Endodermal cell (in vitro differentiated cells): Measurements from ENCODE around the gene NCOA3. TPM values are rescaled to one million over a fixed set of nuclear protein-coding genes. Genes with fewer than 3 reads are reported as not detected.

ENCODE experiments used
- DNase-seq: peaks from one replicate; pipeline ENCODE4 v3.0.0-alpha.2; 2017
- H3K27ac ChIP-seq: 2 replicates; pipeline ENCODE4 v1.5.1; 2013; ENCODE audit warnings: mild to moderate bottlenecking, low read depth, low read length, moderate library complexity
- H3K27me3 ChIP-seq: 2 replicates; pipeline ENCODE4 v1.6.1; 2013; ENCODE audit warnings: mild to moderate bottlenecking, low read length, moderate library complexity; ENCODE audit not compliant: insufficient read depth, control insufficient read depth, poor library complexity, severe bottlenecking
- H3K36me3 ChIP-seq: 2 replicates; pipeline ENCODE4 v1.7.0; 2013; ENCODE audit warnings: mild to moderate bottlenecking, low read length, moderate library complexity; ENCODE audit not compliant: control insufficient read depth, insufficient read depth
- H3K4me1 ChIP-seq: one replicate; pipeline ENCODE4 v1.7.0; 2013; ENCODE audit warnings: low read length; ENCODE audit not compliant: control insufficient read depth, insufficient read depth
- H3K4me3 ChIP-seq: 2 replicates; pipeline ENCODE4 v1.5.1; 2013; ENCODE audit warnings: mild to moderate bottlenecking, low read length, moderate library complexity
- H3K9ac ChIP-seq: 2 replicates; pipeline ENCODE4 v1.6.1; 2013; ENCODE audit warnings: mild to moderate bottlenecking, low read length, moderate library complexity; ENCODE audit not compliant: poor library complexity, severe bottlenecking; ENCODE audit errors: extremely low read depth
- H3K9me3 ChIP-seq: 2 replicates; pipeline ENCODE4 v1.6.1; 2013; ENCODE audit warnings: mild to moderate bottlenecking, low read length, moderate library complexity; ENCODE audit not compliant: control insufficient read depth
- H3K27ac Mint-ChIP-seq: 2 replicates; pipeline ENCODE4 v1.8.0; 2020; ENCODE audit warnings: mixed read lengths
- H3K27me3 Mint-ChIP-seq: 2 replicates; pipeline ENCODE4 v1.8.0; 2021; ENCODE audit warnings: mild to moderate bottlenecking, mixed read lengths; ENCODE audit not compliant: insufficient read depth
- H3K36me3 Mint-ChIP-seq: 2 replicates; pipeline ENCODE4 v1.8.0; 2020; ENCODE audit warnings: low read depth, mixed read lengths
- H3K4me1 Mint-ChIP-seq: 2 replicates; pipeline ENCODE4 v1.8.0; 2020; ENCODE audit warnings: mixed read lengths
- H3K4me3 Mint-ChIP-seq: 2 replicates; pipeline ENCODE4 v1.8.0; 2020; ENCODE audit warnings: mild to moderate bottlenecking, moderate library complexity, mixed read lengths
- H3K9me3 Mint-ChIP-seq: 2 replicates; pipeline ENCODE4 v1.8.0; 2020; ENCODE audit warnings: mild to moderate bottlenecking, mixed read lengths
- CTCF ChIP-seq: fragments of 200-600 bp; sonication (generic); conservative IDR thresholded peaks from 2 replicates; pipeline ENCODE4 v1.5.0; 2021; ENCODE audit warnings: antibody characterized with exemption, mild to moderate bottlenecking
- WGBS, 2 experiments: methylation state at CpG; one replicate each; pipeline versions ENCODE4 v1.1.5 to v1.1.7; 2013; ENCODE audit warnings: missing lambda C conversion rate in 2 of 2, mixed read lengths in 1 of 2; ENCODE audit not compliant: insufficient coverage in 1 of 2, insufficient read length in 1 of 2; 5-methylcytosine and 5-hydroxymethylcytosine counted together
- total RNA-seq, 2 donors: library from RNA; stranded (reverse); fragmentation: NEBNext Ultra II Directional in 1 of 2; extraction: Animal tissue kit (Norgen Biotek cat#: 25700) in 1 of 2; gene quantifications; 2 replicates in 1 of 2; 3 replicates in 1 of 2; pipeline ENCODE4 v1.2.1, GENCODE V29; 2021

Gene NCOA3
- total RNA-seq, 2 donors from 2014 or later: 38.6 TPM

GRCh38 chr20:47670913-47671312 lies 169.2 kb downstream of the NCOA3 start:
- no peak overlapping the region for H3K9ac ChIP-seq
- no peaks in the 10 kb centered on the region for H3K4me1 ChIP-seq
- no peak overlapping the region for H3K27ac ChIP-seq
- no peaks in the 10 kb centered on the region for H3K4me1 Mint-ChIP-seq
- no peak overlapping the region for H3K27ac Mint-ChIP-seq
- DNase-seq: no peak
- no peak for TF ChIP-seq CTCF
- no peak overlapping the region for H3K4me3 ChIP-seq
- H3K9me3 Mint-ChIP-seq: no peaks in the 10 kb centered on the region
- H3K36me3 ChIP-seq: peaks cover 66% of the 10 kb centered on the region
- H3K27me3 Mint-ChIP-seq: no peaks in the 10 kb centered on the region
- 93 to 96% methylated on average over 3 to 10 of the region's 10 CpGs for WGBS, 2 experiments
- H3K4me3 Mint-ChIP-seq: no peak overlapping the region
- no peaks in the 10 kb centered on the region for H3K9me3 ChIP-seq
- peaks cover 33% of the 10 kb centered on the region for H3K36me3 Mint-ChIP-seq
- H3K27me3 ChIP-seq: no peaks in the 10 kb centered on the region

- Histone ChIP-seq H3K4me3 (no peak overlapping the region), H3K27ac (no peak overlapping the region), H3K9ac (no peak overlapping the region), H3K27me3 (no peaks in the 10 kb centered on the region), H3K9me3 (no peaks in the 10 kb centered on the region), H3K36me3 (peaks cover 68% of the 10 kb centered on the region), H3K4me1 (no peaks in the 10 kb centered on the region)
- no peaks in the 10 kb centered on the region for H3K27me3 Mint-ChIP-seq
- WGBS, 2 experiments: 92 to 94% methylated on average over 15 of the region's 15 CpGs
- DNase-seq: no peak
- TF ChIP-seq CTCF: no peak
- H3K27ac Mint-ChIP-seq: no peak overlapping the region
- peaks cover 36% of the 10 kb centered on the region for H3K36me3 Mint-ChIP-seq
- no peaks in the 10 kb centered on the region for H3K9me3 Mint-ChIP-seq
- H3K4me1 Mint-ChIP-seq: no peaks in the 10 kb centered on the region
- no peak overlapping the region for H3K4me3 Mint-ChIP-seq
These were observed 170.5 kb downstream of the NCOA3 start for GRCh38 chr20:47672166-47672565.

GRCh38 chr20:47672886-47673670 lies 171.4 kb downstream of the NCOA3 start:
- Histone ChIP-seq H3K36me3 (peaks cover 73% of the 10 kb centered on the region), H3K4me1 (no peaks in the 10 kb centered on the region), H3K9me3 (no peaks in the 10 kb centered on the region), H3K9ac (no peak overlapping the region), H3K27ac (no peak overlapping the region), H3K27me3 (no peaks in the 10 kb centered on the region), H3K4me3 (no peak overlapping the region)
- Mint-ChIP-seq H3K4me1 (no peaks in the 10 kb centered on the region), H3K4me3 (no peak overlapping the region), H3K27ac (no peak overlapping the region), H3K9me3 (no peaks in the 10 kb centered on the region), H3K36me3 (peaks cover 41% of the 10 kb centered on the region), H3K27me3 (no peaks in the 10 kb centered on the region)
- 87 to 94% methylated on average over 7 to 16 of the region's 16 CpGs for WGBS, 2 experiments
- TF ChIP-seq CTCF: no peak
- DNase-seq: no peak
